ENCODE results near the gene FLYWCH1. TPM values are rescaled to one million over a fixed set of nuclear protein-coding genes. Genes with fewer than 3 reads are reported as not detected.

The FLYWCH1 gene
- total RNA-seq, 1 donor from 2014 or later, result 34.7 TPM

DNA sequence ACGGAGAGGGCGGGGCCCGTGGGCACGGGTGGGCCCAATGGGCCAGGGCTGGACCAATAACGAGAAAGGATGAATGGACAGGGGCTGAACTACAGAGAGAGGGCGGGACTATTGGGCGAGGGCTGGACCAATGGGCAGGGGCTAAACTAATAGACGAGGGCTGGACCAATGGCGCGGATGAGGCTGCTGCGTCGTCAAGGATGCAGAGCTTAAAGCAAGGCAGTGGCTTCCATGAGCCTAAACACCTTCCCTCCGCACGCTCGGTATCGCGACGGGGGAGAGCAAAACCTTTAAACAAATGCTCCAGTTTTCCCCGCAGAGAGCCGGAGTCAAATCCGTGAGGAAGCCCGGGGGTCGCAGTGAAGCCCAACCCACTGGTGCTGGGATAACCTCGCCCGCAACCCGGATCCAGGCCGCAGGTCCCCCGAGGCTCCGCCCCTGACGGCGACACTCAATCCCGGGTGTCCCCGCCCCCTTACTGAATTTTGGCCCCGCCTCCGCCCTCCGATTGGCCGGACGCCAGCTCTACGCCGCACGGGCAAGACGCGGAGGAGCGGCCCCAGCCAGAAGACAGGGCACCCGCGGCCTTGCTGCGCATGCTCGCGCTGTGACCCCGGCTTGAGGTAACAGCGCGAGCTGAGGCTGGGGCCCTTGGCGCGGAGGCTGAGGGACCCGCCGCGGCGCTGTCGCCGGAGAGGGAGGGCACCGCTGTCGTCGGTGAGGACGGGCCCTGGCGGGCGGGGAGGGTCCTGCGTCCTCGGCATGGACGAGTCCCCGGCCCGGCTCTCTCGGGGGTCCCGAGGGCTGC lies 28.9 kb upstream of the FLYWCH1 start, which contains the start of gene FLYWCH2:
Gene FLYWCH2 (plus strand): TSS at position 566 of the 808 bp plus-strand sequence. CDS start 13,235 bp downstream, outside the sequence.
- Histone ChIP-seq H3K4me3 (peak within 1 kb of the TSS; percentile 93), H3K36me3 (no peaks in the 10 kb centered on the region), H3K9me3 (no peaks in the 10 kb centered on the region), H3K27ac (peak within 1 kb of the TSS; percentile 95), H3K27me3 (ENCODE audit: low read depth) (no peaks in the 10 kb centered on the region), H3K4me1 (peaks cover 12% of the 10 kb centered on the region)
- TF ChIP-seq, protein P1, sequence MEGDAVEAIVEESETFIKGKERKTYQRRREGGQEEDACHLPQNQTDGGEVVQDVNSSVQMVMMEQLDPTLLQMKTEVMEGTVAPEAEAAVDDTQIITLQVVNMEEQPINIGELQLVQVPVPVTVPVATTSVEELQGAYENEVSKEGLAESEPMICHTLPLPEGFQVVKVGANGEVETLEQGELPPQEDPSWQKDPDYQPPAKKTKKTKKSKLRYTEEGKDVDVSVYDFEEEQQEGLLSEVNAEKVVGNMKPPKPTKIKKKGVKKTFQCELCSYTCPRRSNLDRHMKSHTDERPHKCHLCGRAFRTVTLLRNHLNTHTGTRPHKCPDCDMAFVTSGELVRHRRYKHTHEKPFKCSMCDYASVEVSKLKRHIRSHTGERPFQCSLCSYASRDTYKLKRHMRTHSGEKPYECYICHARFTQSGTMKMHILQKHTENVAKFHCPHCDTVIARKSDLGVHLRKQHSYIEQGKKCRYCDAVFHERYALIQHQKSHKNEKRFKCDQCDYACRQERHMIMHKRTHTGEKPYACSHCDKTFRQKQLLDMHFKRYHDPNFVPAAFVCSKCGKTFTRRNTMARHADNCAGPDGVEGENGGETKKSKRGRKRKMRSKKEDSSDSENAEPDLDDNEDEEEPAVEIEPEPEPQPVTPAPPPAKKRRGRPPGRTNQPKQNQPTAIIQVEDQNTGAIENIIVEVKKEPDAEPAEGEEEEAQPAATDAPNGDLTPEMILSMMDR (IDR thresholded peaks at IDR 0.05), result no peak
- ATAC-seq (peak; percentile 99), DNase-seq (peak; percentile 98)
- intact Hi-C loops (cut with DNase I), result no loop called here

DNA sequence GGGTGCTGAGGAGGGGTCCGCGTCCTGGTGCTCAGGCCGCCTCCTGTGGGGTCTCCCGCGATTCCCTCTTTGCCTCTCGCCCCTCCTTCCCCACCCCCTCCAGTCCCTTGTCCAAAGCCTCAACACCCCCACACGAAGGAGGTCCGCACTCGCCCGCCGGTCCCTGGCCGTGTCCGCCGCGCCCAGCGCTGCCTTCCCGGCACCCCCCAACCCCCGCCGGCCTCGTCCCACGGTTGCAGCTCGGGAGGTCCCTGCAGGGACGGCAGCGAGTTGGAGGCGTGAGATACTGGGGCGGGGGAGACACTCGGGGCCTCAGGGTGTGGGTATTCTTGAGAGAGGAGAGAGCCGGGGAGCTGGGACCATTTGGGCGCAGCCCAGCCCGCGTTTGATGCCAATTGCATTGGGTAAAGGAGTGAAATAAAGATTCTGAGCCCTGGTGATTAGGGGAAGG lies 28.2 kb upstream of the FLYWCH1 start:
- peaks cover 12% of the 10 kb centered on the region for H3K4me1 ChIP-seq
- H3K27me3 ChIP-seq (ENCODE audit: low read depth), result no peaks in the 10 kb centered on the region
- TF ChIP-seq, protein P1 (IDR thresholded peaks at IDR 0.05), result no peak
- DNase-seq (no peak), ATAC-seq (peak; percentile 15 to 16)
- peak overlapping the region; percentile 93 for H3K4me3 ChIP-seq
- intact Hi-C loops (cut with DNase I), result no loop called here
- no peaks in the 10 kb centered on the region for H3K9me3 ChIP-seq
- peak overlapping the region; percentile 95 for H3K27ac ChIP-seq
- no peaks in the 10 kb centered on the region for H3K36me3 ChIP-seq

DNA sequence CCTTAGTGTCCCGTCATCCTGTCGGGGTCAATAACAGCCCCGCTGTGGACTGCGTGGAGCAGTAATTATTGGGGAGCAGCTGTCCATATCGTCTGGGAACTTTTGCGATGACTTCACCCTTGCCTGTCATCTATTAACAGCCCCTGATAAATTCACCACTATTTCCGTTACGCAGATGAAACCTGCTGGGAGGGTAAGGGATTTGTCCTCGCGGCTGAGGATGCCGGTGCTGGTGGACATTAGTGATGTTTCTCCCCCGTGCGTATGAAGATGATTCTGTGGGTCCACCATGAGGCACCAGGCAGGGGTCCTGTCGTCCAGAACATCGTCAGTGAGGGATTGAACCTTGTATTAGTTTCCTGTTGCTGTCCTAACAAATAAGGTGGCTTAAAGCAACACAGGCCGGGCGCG lies 27.7 kb upstream of the FLYWCH1 start:
- ATAC-seq (no peak), DNase-seq (peak; percentile 26)
- Histone ChIP-seq H3K36me3 (no peaks in the 10 kb centered on the region), H3K9me3 (no peaks in the 10 kb centered on the region), H3K4me3 (peak overlapping the region; percentile 93), H3K4me1 (peaks cover 12% of the 10 kb centered on the region), H3K27ac (peak overlapping the region; percentile 95), H3K27me3 (ENCODE audit: low read depth) (no peaks in the 10 kb centered on the region)
- TF ChIP-seq, protein P1 (IDR thresholded peaks at IDR 0.05), result no peak
- intact Hi-C loops (cut with DNase I), result no loop called here

DNA sequence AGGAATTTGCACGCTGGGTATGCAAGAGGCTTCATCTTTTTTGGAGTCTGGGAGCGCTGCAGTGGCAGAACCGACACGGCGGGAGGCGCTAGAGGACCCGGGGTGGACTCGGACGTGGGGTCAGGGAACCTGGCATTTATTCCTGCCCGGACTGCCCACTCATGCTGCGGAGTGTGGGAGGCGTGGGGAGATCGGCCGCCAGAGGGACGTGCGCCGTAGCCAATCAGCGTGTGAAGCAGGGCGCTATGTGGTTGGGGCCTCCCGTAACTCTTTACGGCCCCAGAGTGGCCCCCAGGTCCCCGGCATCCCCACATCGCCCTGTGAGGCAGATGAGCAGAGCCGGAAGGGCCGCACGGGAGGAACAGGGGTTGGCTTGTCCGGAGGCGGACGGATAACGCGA lies 17.5 kb upstream of the FLYWCH1 start:
- peaks cover 10% of the 10 kb centered on the region for H3K4me1 ChIP-seq
- H3K27ac ChIP-seq, result no peak overlapping the region
- peaks cover 25% of the 10 kb centered on the region for H3K36me3 ChIP-seq
- TF ChIP-seq, protein P1 (IDR thresholded peaks at IDR 0.05), result no peak
- intact Hi-C loops (cut with DNase I), result no loop called here
- H3K9me3 ChIP-seq, result no peaks in the 10 kb centered on the region
- H3K27me3 ChIP-seq (ENCODE audit: low read depth), result no peaks in the 10 kb centered on the region
- ATAC-seq (no peak), DNase-seq (no peak)
- H3K4me3 ChIP-seq, result no peak overlapping the region

DNA sequence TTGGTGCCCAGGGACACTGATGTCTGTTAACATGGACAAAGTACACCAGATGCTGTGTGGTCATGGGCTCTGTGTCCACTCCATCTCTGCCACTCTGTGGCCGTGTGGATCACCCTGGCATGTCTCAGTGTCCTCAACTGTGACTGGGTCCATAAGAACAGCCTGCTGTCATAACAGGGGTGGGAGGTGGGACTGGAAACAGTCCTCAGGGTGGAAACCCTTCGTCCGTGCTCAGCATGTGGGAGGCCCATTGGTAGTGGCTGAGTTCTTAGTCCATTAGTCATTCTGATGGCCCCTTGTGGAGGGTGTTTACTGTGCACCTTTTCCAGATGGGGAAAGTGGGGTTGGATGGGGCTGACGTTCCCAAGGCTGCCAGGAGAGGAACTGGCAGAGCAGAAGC lies 15.9 kb upstream of the FLYWCH1 start:
- DNase-seq (peak; percentile 11), ATAC-seq (no peak)
- Histone ChIP-seq H3K27me3 (ENCODE audit: low read depth) (no peaks in the 10 kb centered on the region), H3K36me3 (peaks cover 29% of the 10 kb centered on the region), H3K27ac (no peak overlapping the region), H3K9me3 (no peaks in the 10 kb centered on the region), H3K4me1 (peaks cover 8% of the 10 kb centered on the region), H3K4me3 (no peak overlapping the region)
- intact Hi-C loops (cut with DNase I), result no loop called here
- TF ChIP-seq, protein P1 (IDR thresholded peaks at IDR 0.05), result no peak
